Gastroesophageal sphincter (tissue), 3 donors: ENCODE measurements around the gene APOH.

Source experiments
- CTCF ChIP-seq, 4 experiments: fragments of 200-600 bp in 2 of 4; fragments of 450-650 bp in 2 of 4; sonication (generic) in 1 of 4; IDR thresholded peaks; one replicate each; pipeline ENCODE4 v1.5.1; 2017 to 2019; ENCODE audit warnings: antibody characterized with exemption in 4 of 4, mild to moderate bottlenecking in 2 of 4, moderate library complexity in 2 of 4
- EP300 ChIP-seq: sonication (generic); formaldehyde crosslinking; IDR thresholded peaks from one replicate; pipeline ENCODE4 v1.6.1; 2017; ENCODE audit warnings: antibody characterized with exemption, mild to moderate bottlenecking
- POLR2A ChIP-seq, 2 donors: fragments of 450-650 bp; IDR thresholded peaks; one replicate each; pipeline ENCODE4 v1.6.1; 2017; ENCODE audit warnings: antibody characterized with exemption in 2 of 2, mild to moderate bottlenecking in 2 of 2, moderate library complexity in 1 of 2
- POLR2AphosphoS5 ChIP-seq: sonication (generic); formaldehyde crosslinking; IDR thresholded peaks from one replicate; pipeline ENCODE4 v1.6.1; 2017; ENCODE audit warnings: antibody characterized with exemption

- TF ChIP-seq CTCF (IDR thresholded peaks at IDR 0.05) (no peak), POLR2A (IDR thresholded peaks at IDR 0.05) (no peak), EP300 (no peak), POLR2AphosphoS5 (no peak)
Measured at GRCh38 chr17:66260275-66260674, 31.1 kb upstream of the APOH start.
